GM12891 (cell line): ENCODE results near the gene S100A4.

Experiments
- POLR2A ChIP-seq: IDR thresholded peaks from 2 replicates; pipeline ENCODE4 v1.6.1; 2011; ENCODE audit warnings: low read depth, low read length, control low read depth
- POLR2AphosphoS5 ChIP-seq: IDR thresholded peaks from 2 replicates; pipeline ENCODE4 v1.6.1; 2011; ENCODE audit warnings: low read depth, low read length, control low read depth
- POU2F2 ChIP-seq: IDR thresholded peaks from 2 replicates; pipeline ENCODE4 v1.6.1; 2011; ENCODE audit warnings: low read depth, mild to moderate bottlenecking, control low read depth, low read length, moderate library complexity
- SPI1 ChIP-seq: IDR thresholded peaks from 2 replicates; pipeline ENCODE4 v1.6.1; 2011; ENCODE audit warnings: low read depth, low read length, control low read depth
- TAF1 ChIP-seq: IDR thresholded peaks from 2 replicates; pipeline ENCODE4 v1.6.1; 2011; ENCODE audit warnings: low read depth, low read length, control low read depth

GRCh38 chr1:153577138-153577537, 31.5 kb upstream of the S100A4 start:
- TF ChIP-seq POLR2AphosphoS5 (no peak), POLR2A (no peak), POU2F2 (no peak), TAF1 (no peak), SPI1 (no peak)
